ENCODE results near the gene ZNF598.
"Not testable (repeated sequence)": the region's sequence is repeated elsewhere in the genome, so short reads cannot be mapped to it uniquely, and the experiment has no call there.

The ZNF598 gene

GRCh38 chr16:1958143-1958491, 51.5 kb downstream of the ZNF598 start:
- DNase-seq (ENCODE audit: low read depth) = not testable (repeated sequence)

DNA sequence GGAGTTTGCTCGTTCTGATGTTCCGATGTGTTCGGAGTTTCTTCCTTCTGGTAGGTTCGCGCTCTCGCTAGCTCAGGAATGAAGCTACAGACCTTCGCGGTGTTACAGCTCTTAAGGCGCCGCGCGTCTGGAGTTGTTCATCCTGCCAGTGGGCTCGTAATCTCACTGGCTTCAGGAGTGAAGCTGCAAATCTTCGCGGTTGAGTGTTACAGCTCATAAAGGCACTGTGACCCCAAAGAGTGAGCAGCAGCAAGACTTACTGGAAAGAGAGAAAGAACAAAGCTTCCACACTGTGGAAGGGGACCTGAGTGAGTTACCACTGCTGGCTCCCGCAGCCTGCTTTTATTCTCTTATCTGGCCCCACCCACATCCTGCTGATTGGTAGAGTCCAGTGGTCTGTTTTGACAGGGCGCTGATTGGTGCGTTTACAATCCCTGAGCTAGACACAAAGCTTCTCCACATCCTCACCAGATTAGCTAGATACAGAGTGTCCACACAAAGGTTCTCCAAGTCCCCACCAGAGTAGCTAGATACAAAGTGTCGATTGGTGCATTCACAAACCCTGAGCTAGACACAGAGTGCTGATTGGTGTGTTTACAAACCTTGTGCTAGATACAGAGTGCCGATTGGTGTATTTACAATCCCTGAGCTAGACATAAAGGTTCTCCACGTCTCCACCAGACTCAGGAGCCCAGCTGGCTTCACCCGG, 52.0 kb downstream of the ZNF598 start:
- not testable (repeated sequence) for DNase-seq (ENCODE audit: low read depth)

- no peak for DNase-seq (ENCODE audit: low read depth)
Observed at GRCh38 chr16:1953734-1954133, 55.9 kb downstream of the ZNF598 start.

GRCh38 chr16:1950559-1950958, 59.1 kb downstream of the ZNF598 start:
- no peak for DNase-seq (ENCODE audit: low read depth)

DNA sequence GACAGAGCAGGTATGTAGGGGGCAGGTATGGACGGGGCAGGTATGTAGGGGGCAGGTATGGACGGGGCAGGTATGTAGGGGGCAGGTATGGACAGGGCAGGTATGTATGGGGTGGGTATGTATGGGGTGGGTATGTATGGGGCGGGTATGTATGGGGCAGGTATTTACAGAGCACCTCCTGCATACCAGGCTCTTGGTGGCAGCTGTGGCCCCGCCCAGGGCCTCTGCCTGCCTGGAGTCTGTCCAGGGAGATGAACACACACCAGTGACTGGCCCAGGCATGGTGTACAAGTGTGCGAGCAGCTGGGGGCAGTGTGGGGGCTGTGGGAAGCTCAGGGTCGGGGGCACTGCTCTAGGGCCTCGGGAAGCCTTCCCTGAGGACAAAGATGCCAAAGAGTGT, 59.6 kb downstream of the ZNF598 start:
- no peak for DNase-seq (ENCODE audit: low read depth)

DNA sequence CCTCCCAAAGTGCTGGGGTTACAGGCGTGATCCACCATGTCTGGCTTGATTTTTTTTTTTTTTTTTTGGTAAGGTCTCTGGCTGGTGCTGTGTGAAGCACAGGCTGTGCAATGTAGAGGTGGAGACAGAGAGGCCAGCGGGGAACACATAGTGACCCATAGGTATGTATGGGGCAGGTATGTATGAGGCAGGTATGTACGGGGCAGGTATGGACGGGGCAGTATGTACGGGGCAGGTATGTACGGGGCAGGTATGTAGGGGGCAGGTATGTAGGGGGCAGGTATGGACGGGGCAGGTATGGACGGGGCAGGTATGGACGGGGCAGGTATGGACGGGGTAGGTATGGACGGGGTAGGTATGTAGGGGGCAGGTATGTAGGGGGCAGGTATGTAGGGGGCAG, 60.1 kb downstream of the ZNF598 start:
- DNase-seq (ENCODE audit: low read depth) = no peak

Data from stimulated activated CD8-positive, alpha-beta memory T cell treated with anti-CD3 and anti-CD28 coated beads, Interleukin-12 subunit alpha, Interleukin-12 subunit beta, amount 100 ng/mL, for 4 hours (primary cell).